Sciatic nerve (tissue), 2 donors: ENCODE results near the gene PDCD1LG2. TPM values are rescaled to one million over a fixed set of nuclear protein-coding genes. Genes with fewer than 3 reads are reported as not detected.
"Not testable (repeated sequence)": the region's sequence is repeated elsewhere in the genome, so short reads cannot be mapped to it uniquely, and the experiment has no call there.

Experiments
- ATAC-seq: fragments of 200-7000 bp; cut with Tn5 transposase; one replicate; pipeline ENCODE4 v1.9.1; 2020; ENCODE audit warnings: mild to moderate bottlenecking, moderate library complexity
- DNase-seq: peaks from one replicate; pipeline ENCODE4 v3.0.0-alpha.2; 2020; ENCODE audit warnings: low spot score
- intact Hi-C: fragments of 100-400 bp; cut with DNase I; formaldehyde crosslinking; loops from one replicate; pipeline ENCODE4 v1.14.2; 2022
- total RNA-seq: library from RNA; stranded (reverse); fragmentation: NEBNext Ultra II Directional; extraction: Animal tissue kit (Norgen Biotek cat#: 25700); gene quantifications from one replicate; pipeline ENCODE4 v1.2.1, GENCODE V29; 2021
- donor health status: DM: no; HTN: no; CAD: no.
- donor health status: DM: no; HTN: no; CAD: no.

Gene PDCD1LG2
- total RNA-seq, 1 donor from 2014 or later, result 3.0 TPM

DNA sequence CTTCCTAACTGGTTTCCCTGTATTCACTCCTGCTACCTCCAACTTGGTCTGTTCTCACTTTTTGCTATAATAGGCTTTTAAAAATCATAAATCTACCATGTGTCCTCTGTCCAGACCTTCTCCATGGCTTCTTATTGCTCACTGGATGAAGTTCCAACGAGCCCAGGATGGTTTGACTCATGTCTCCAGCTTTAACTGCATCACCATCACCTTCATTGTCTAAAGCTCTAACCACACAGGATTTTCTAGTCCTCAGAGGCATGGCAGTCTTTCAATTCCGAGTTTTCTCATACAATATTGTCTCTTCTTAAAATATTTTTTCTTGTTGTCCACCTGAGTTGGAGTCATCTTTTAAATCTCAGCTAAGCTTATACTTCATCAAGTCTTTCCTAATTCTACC is 49.3 kb downstream of the PDCD1LG2 start:
- intact Hi-C loops, result no loop called here
- DNase-seq, result no peak
- no peak for ATAC-seq

DNA sequence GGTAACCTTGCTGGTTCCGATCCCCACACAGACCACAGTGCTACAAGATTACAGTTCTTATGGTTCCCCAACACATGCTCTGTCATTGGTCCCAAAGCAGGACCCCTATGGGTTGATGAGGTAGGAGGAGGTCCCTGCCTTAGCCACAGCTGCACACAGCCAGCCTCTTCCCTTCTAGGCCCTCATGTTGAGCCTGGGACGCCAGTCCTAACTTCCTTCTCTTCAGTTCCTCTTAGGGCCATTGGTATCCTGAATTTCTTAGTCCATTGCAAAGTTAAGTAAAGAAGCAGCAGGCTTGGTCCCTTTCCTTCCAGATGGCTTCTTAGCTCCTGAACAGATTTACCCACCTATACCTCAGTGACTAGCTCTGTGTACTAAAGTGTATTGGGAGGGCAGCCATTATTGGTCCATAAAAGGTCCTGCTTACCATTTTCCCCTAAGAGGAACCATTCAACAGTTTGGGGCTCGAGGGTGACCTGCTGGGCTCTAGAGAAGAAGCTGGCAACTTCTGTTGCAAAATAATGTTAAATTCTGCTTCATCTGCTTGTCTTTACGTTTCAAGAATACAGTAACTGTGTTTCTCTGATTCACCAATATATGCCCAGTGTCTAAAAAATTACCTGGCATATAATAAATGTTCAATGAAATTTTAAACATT is 50.2 kb downstream of the PDCD1LG2 start:
- ATAC-seq (no peak), DNase-seq (no peak)
- intact Hi-C loops, result no loop called here

DNA sequence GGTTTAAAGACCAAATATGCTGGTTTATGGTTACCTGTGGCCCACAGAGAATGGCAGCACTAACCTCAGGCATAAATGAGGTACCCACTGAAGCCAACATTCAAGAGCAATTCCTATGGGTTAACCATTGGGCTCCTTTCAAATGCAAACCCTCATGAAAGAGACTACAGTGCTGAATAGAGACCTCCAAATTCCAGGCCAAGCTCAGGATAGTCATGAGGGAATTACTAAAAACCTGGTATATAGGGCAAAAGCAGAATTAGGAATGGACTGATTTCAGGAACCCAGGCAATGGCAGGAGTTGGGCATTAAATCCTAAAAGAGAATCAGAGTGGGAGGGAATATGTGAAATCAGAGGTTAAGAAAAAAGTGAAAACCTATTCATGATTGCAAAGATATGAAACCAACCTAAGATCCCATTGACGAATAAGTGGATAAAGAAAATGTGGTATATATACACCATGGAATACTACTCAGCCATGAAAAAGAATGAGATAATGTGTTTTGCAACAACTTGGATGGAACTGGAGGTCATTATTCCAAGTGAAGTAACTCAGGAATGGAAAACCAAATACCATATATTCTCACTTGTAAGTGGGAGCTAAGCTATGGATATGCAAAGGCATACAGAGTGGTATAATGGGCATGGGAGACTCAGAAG is 51.6 kb downstream of the PDCD1LG2 start:
- DNase-seq, result no peak
- ATAC-seq, result no peak
- intact Hi-C loops, result no loop called here

- DNase-seq (no peak), ATAC-seq (no peak)
- intact Hi-C loops, result no loop called here
Measured at GRCh38 chr9:5562806-5563416, 52.6 kb downstream of the PDCD1LG2 start.

GRCh38 chr9:5563417-5563815 is 53.1 kb downstream of the PDCD1LG2 start:
- DNase-seq (no peak), ATAC-seq (no peak)
- intact Hi-C loops, result no loop called here

DNA sequence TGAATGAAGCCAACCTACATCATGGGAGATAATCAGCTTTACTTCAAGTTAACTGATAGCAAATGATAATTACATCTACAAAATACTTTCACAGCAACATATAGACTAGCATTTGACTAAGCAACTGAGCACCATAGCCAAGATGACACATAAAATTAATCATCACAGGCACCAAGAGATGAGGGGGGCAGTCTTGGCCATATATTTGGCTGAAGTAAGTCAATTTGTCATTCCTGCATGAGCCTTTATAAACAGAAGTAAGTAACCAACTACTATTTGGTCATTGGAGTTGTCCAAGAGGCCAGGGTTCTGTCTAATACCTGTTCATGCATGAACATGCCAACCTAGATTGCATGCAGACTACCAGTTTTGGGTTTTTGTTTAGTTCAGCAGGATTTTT is 53.6 kb downstream of the PDCD1LG2 start:
- intact Hi-C loops, result no loop called here
- ATAC-seq, result no peak

GRCh38 chr9:5566054-5566618 is 55.8 kb downstream of the PDCD1LG2 start:
- ATAC-seq (no peak), DNase-seq (no peak)
- intact Hi-C loops, result no loop called here

More for the DNA sequence above, 53.6 kb downstream of the PDCD1LG2 start:
- no peak for DNase-seq

GRCh38 chr9:5568868-5569267 is 58.5 kb downstream of the PDCD1LG2 start:
- intact Hi-C loops, result no loop called here
- DNase-seq, result no peak
- no peak for ATAC-seq

DNA sequence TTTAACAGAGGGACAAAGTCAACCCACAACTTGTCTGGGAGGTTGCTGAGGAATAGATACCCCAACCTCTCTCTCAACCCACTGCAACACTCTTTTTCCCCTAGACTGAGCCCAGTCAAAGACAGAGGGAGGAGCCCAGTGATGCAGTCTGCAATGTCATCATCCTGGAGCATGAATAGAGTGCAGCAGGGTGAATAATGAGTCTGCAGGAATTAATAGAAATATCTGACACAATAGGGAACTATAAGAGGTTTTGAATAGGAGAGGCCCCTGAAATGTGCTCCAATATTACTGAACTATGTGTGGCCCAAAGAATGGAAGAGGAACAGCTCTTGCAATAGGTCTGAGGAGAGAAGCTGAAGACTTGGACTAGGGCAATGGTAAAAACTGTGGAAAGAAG is 59.1 kb downstream of the PDCD1LG2 start:
- no peak for ATAC-seq
- intact Hi-C loops, result no loop called here
- no peak for DNase-seq

GRCh38 chr9:5569891-5570290 is 59.6 kb downstream of the PDCD1LG2 start:
- ATAC-seq (no peak), DNase-seq (no peak)
- intact Hi-C loops, result no loop called here

GRCh38 chr9:5571629-5572232 is 61.4 kb downstream of the PDCD1LG2 start:
- no peak for ATAC-seq
- no peak for DNase-seq
- intact Hi-C loops, result no loop called here

DNA sequence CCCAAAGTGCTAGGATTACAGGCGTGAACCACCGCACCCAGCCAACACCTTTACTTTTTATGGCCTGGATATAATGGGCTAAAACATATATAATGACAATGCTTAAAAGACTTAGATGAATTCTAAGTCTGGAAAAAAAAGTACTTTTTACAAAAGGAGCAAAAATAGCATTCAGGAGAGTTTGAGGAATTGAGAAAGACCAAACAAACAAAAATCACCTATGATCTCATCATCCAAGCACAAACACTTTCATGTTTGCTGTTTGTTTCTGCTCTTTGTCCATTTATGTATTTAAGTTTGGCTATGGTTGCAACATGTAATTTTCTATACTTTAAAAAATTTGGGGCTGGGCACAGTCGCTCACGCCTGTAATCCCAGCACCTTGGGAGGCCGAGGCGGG is 63.8 kb downstream of the PDCD1LG2 start:
- intact Hi-C loops, result no loop called here
- no peak for ATAC-seq
- DNase-seq, result no peak

DNA sequence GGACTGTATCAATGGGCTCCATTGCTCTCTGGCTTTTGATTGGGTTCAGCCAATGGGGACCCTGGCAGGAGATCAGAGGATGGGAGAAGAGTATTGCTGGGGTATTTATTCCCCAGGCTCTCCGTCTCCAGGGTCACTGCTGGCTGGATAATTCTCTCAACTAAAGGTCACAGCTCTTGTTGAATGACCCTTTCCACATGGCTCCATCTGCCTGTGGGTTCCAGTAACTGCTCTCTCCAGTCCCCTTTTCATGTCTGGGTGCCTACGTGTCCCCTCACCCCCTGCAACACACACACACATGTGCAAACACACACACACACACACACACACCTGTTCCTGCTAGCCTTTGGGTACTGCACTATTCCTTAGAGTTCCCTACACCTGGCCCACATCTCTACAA is 64.7 kb downstream of the PDCD1LG2 start:
- no peak for ATAC-seq

DNA sequence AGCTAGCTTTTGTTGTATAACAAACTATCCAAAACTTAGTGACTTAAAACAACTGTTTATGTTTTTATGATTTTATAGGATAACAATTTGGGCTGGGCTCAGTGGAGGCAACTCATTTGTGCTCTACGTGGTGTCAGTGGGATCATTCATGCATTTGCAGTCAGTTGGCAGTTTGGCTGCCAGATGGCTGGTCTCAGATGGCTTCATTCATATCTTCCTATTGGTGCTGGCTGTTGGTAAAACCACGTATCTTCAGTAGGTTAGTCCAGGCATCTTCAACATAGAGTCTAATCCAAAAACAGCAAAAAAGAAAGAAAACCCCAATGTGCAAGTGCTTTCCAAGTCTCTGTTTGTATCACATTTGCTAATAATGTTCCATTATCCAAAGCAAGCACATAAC is 66.9 kb downstream of the PDCD1LG2 start:
- ATAC-seq (no peak), DNase-seq (no peak)
- intact Hi-C loops, result no loop called here

More for the DNA sequence above, 64.7 kb downstream of the PDCD1LG2 start:
- intact Hi-C loops, result no loop called here
- no peak for DNase-seq

GRCh38 chr9:5578018-5578697 is 67.8 kb downstream of the PDCD1LG2 start:
- DNase-seq (no peak), ATAC-seq (no peak)
- intact Hi-C loops, result no loop called here

DNA sequence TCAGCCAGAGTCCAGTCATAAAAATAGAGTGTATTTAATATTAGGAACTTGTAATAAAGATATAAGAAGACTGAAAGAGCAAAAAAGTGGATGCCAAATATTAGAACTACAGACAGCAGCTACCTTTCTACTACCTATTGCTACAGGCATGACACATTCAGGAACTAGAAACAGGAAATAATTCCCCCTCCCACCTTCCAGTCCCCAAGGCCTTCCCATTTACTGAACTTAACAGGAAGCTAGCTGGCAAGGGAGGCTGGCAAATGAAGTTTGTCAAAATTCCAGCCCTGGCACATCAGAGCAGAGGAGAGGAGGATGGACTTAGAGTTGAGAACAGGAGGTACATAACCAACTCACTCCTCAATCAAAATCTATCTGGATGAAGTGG is 68.4 kb downstream of the PDCD1LG2 start:
- no peak for ATAC-seq
- intact Hi-C loops, result no loop called here

GRCh38 chr9:5579881-5580280 is 69.5 kb downstream of the PDCD1LG2 start:
- intact Hi-C loops, result no loop called here
- ATAC-seq (no peak), DNase-seq (no peak)

More for the DNA sequence above, 68.4 kb downstream of the PDCD1LG2 start:
- DNase-seq, result no peak

GRCh38 chr9:5580650-5581049 is 70.3 kb downstream of the PDCD1LG2 start:
- ATAC-seq (no peak), DNase-seq (no peak)
- intact Hi-C loops, result no loop called here

DNA sequence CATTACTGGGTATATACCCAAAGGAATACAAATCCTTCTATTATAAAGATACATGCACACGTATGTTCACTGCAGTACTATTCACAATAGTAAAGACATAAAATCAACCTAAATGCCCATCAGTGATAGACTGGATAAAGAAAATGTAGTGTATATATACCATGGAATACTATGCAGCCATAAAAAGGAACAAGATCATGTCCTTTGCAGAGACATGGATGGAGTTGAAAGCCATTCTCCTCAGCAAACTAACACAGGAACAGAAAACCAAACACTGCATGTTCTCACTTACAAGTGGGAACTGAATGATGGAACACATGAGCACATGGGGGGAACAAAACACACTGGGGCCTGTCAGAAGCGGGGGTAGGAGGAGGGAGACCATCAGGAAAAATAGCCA is 71.4 kb downstream of the PDCD1LG2 start:
- DNase-seq, ATAC-seq, intact Hi-C loops: not testable (repeated sequence)
